Breast epithelium (tissue), 4 donors: ENCODE results near the gene VGLL2. TPM values are rescaled to one million over a fixed set of nuclear protein-coding genes. Genes with fewer than 3 reads are reported as not detected.
"Not testable (repeated sequence)": the region's sequence is repeated elsewhere in the genome, so short reads cannot be mapped to it uniquely, and the experiment has no call there.

Source experiments
- DNase-seq, 2 donors: peaks; one replicate each; pipeline ENCODE4 v3.0.0-alpha.2; 2019; ENCODE audit warnings: low spot score in 2 of 2
- H3K27ac ChIP-seq, 2 donors: fragments of 200-600 bp; sonication (generic) in 1 of 2; one replicate each; pipeline ENCODE4 v1.5.1; 2016 to 2019; ENCODE audit warnings: mild to moderate bottlenecking in 1 of 2
- H3K27me3 ChIP-seq, 2 donors: fragments of 200-600 bp; sonication (generic) in 1 of 2; one replicate each; pipeline versions ENCODE4 v1.5.1 to v1.6.0; 2017 to 2019; ENCODE audit warnings: control low read depth in 1 of 2, mild to moderate bottlenecking in 1 of 2
- H3K36me3 ChIP-seq: fragments of 200-600 bp; one replicate; pipeline ENCODE4 v1.5.1; 2019
- H3K4me1 ChIP-seq, 2 donors: fragments of 200-600 bp; sonication (generic); one replicate each; pipeline ENCODE4 v1.5.1; 2016 to 2019; ENCODE audit warnings: control low read depth in 1 of 2
- H3K4me3 ChIP-seq, 3 donors: fragments of 200-600 bp; sonication (generic); 1 replicate in 2 of 3; 2 replicates in 1 of 3; pipeline ENCODE4 v1.5.1; 2016 to 2019; ENCODE audit warnings: mild to moderate bottlenecking in 3 of 3, moderate library complexity in 2 of 3
- H3K9me3 ChIP-seq, 2 donors: fragments of 200-600 bp; sonication (generic) in 1 of 2; one replicate each; pipeline ENCODE4 v1.5.1; 2016 to 2019; ENCODE audit warnings: control low read depth in 1 of 2
- CTCF ChIP-seq, 3 donors: fragments of 450-650 bp; IDR thresholded peaks; one replicate each; pipeline ENCODE4 v1.5.1; 2016 to 2017; ENCODE audit warnings: antibody characterized with exemption in 3 of 3, mild to moderate bottlenecking in 3 of 3, moderate library complexity in 3 of 3
- POLR2A ChIP-seq: fragments of 450-650 bp; IDR thresholded peaks from one replicate; pipeline ENCODE4 v1.6.1; 2016; ENCODE audit warnings: antibody characterized with exemption, mild to moderate bottlenecking, moderate library complexity
- POLR2AphosphoS5 ChIP-seq, 3 donors: sonication (generic); formaldehyde crosslinking; IDR thresholded peaks; one replicate each; pipeline ENCODE4 v1.6.1; 2017; ENCODE audit warnings: antibody characterized with exemption in 3 of 3
- intact Hi-C: fragments of 100-400 bp; cut with DNase I; formaldehyde crosslinking; loops from one replicate; pipeline ENCODE4 v1.15.1; 2023; ENCODE audit warnings: low total_unique reads
- total RNA-seq, 3 donors: library from RNA; depleted of rRNA; stranded (reverse); fragments of >200 nt; gene quantifications; one replicate each; pipeline ENCODE4 v1.1.0, GENCODE V29; 2016

The VGLL2 gene
- total RNA-seq, 3 donors from 2014 or later, result not detected

DNA sequence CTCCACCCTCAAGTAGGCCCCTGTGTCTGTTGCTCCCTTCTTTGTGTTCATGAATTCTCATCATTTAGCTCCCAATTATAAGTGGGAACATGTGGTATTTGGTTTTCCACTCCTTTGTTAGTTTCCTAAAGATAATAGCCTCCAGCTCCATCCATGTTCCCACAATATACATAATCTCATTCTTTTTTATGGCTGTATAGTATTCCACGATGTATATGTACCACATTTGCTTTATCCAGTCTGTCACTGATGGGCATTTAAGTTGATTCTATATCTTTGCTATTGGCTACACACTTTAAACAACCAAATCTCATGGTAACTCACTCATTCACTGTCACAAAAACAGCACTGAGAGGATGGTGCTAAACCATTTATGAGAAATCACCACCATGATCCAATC, 35.5 kb upstream of the VGLL2 start:
- no peaks in the 10 kb centered on the region for H3K4me1 ChIP-seq
- DNase-seq, result no peak
- no peaks in the 10 kb centered on the region for H3K27me3 ChIP-seq
- peaks cover 0 to 10% of the 10 kb centered on the region in 2 donors for H3K9me3 ChIP-seq
- no peak overlapping the region for H3K4me3 ChIP-seq
- no peak for TF ChIP-seq CTCF (IDR thresholded peaks at IDR 0.05)
- no peak for TF ChIP-seq POLR2AphosphoS5 (IDR thresholded peaks at IDR 0.05)
- no peak for TF ChIP-seq POLR2A
- no peaks in the 10 kb centered on the region for H3K36me3 ChIP-seq
- intact Hi-C loops, result no loop called here
- H3K27ac ChIP-seq, result no peak overlapping the region

GRCh38 chr6:117231466-117231865, 33.9 kb upstream of the VGLL2 start:
- Histone ChIP-seq H3K27ac (no peak overlapping the region), H3K27me3 (no peaks in the 10 kb centered on the region), H3K36me3 (no peaks in the 10 kb centered on the region), H3K4me3 (no peak overlapping the region), H3K9me3 (peaks cover 0 to 10% of the 10 kb centered on the region in 2 donors), H3K4me1 (no peaks in the 10 kb centered on the region)
- intact Hi-C loops, result no loop called here
- no peak for TF ChIP-seq POLR2AphosphoS5 (IDR thresholded peaks at IDR 0.05)
- no peak for TF ChIP-seq POLR2A
- no peak for TF ChIP-seq CTCF (IDR thresholded peaks at IDR 0.05)
- no peak for DNase-seq

DNA sequence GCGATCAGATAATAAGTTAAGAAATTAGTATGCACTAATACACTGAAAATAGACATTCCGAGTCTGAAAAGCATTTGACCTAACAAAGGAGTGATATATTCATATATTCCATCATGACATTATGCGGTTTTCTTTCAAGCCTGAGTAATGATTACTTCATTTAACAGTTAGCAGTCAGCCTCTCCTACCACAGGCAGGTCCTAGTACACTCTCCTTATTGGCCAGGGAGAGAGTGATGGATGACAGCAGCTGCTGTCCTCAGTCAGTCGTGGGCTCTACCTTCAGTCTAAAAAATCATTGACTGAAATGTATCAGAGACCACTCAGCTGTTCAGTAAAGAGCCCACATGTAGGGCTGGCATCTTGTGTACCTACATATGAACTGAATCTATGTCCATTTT, 33.2 kb upstream of the VGLL2 start:
- intact Hi-C loops, result no loop called here
- no peaks in the 10 kb centered on the region for H3K27me3 ChIP-seq
- DNase-seq, result no peak
- H3K27ac ChIP-seq, result no peak overlapping the region
- TF ChIP-seq CTCF (IDR thresholded peaks at IDR 0.05), result no peak
- TF ChIP-seq POLR2A, result no peak
- no peak for TF ChIP-seq POLR2AphosphoS5 (IDR thresholded peaks at IDR 0.05)
- peaks cover 0 to 10% of the 10 kb centered on the region in 2 donors for H3K9me3 ChIP-seq
- no peaks in the 10 kb centered on the region for H3K36me3 ChIP-seq
- H3K4me3 ChIP-seq, result no peak overlapping the region
- H3K4me1 ChIP-seq, result no peaks in the 10 kb centered on the region

- H3K27ac ChIP-seq, result no peak overlapping the region
- no peaks in the 10 kb centered on the region for H3K27me3 ChIP-seq
- intact Hi-C loops, result no loop called here
- no peaks in the 10 kb centered on the region for H3K4me1 ChIP-seq
- peaks cover 0 to 10% of the 10 kb centered on the region in 2 donors for H3K9me3 ChIP-seq
- DNase-seq, result no peak
- no peak overlapping the region for H3K4me3 ChIP-seq
- TF ChIP-seq POLR2A (no peak), CTCF (IDR thresholded peaks at IDR 0.05) (no peak), POLR2AphosphoS5 (IDR thresholded peaks at IDR 0.05) (no peak)
- no peaks in the 10 kb centered on the region for H3K36me3 ChIP-seq
Measured at GRCh38 chr6:117233145-117233544, 32.2 kb upstream of the VGLL2 start.

GRCh38 chr6:117237561-117237960, 27.8 kb upstream of the VGLL2 start:
- DNase-seq, result no peak
- Histone ChIP-seq H3K4me1 (no peaks in the 10 kb centered on the region), H3K36me3 (no peaks in the 10 kb centered on the region), H3K27ac (no peak overlapping the region), H3K27me3 (no peaks in the 10 kb centered on the region), H3K9me3 (no peaks in the 10 kb centered on the region), H3K4me3 (no peak overlapping the region)
- intact Hi-C loops, result no loop called here
- TF ChIP-seq CTCF (IDR thresholded peaks at IDR 0.05) (no peak), POLR2AphosphoS5 (IDR thresholded peaks at IDR 0.05) (no peak), POLR2A (no peak)

DNA sequence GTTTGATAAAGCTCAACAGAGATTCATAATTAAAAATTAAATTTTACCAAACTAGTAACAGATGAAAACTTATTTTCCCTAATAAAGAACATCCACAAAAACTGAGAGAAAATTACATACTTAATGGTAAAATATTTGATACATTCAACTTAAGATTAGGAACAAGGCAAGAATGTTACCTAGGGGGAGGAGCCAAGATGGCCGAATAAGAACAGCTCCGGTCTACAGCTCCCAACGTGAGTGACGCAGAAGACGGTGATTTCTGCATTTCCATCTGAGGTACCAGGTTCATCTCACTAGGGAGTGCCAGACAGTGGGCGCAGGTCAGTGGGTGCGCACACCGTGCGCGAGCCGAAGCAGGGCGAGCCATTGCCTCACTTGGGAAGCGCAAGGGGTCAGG, 20.8 kb upstream of the VGLL2 start:
- H3K27me3 ChIP-seq, H3K27ac ChIP-seq, intact Hi-C loops, H3K4me1 ChIP-seq, H3K4me3 ChIP-seq, H3K36me3 ChIP-seq, DNase-seq, H3K9me3 ChIP-seq: not testable (repeated sequence)

GRCh38 chr6:117244979-117245378, 20.4 kb upstream of the VGLL2 start:
- H3K36me3 ChIP-seq, H3K27me3 ChIP-seq, intact Hi-C loops, H3K9me3 ChIP-seq, H3K4me1 ChIP-seq, H3K27ac ChIP-seq, DNase-seq, H3K4me3 ChIP-seq: not testable (repeated sequence)
